OCI-LY7 (cell line): ENCODE results near the gene TNFSF13.

Experiments used
- EZH2phosphoT487 ChIP-seq: fragments of 200-600 bp; sonication (generic); IDR thresholded peaks from 2 replicates; pipeline ENCODE4 v1.6.1; 2018; ENCODE audit warnings: low read depth, borderline replicate concordance, mild to moderate bottlenecking, mixed run types, antibody characterized with exemption, low read length, moderate library complexity, mixed read lengths
- TF ChIP-seq, protein P1 (sequence below): fragments of 200-600 bp; sonication (generic); conservative IDR thresholded peaks from 2 replicates; pipeline ENCODE4 v1.5.1; 2014; ENCODE audit warnings: mild to moderate bottlenecking, antibody characterized with exemption, low read length, moderate library complexity, mixed read lengths

DNA sequence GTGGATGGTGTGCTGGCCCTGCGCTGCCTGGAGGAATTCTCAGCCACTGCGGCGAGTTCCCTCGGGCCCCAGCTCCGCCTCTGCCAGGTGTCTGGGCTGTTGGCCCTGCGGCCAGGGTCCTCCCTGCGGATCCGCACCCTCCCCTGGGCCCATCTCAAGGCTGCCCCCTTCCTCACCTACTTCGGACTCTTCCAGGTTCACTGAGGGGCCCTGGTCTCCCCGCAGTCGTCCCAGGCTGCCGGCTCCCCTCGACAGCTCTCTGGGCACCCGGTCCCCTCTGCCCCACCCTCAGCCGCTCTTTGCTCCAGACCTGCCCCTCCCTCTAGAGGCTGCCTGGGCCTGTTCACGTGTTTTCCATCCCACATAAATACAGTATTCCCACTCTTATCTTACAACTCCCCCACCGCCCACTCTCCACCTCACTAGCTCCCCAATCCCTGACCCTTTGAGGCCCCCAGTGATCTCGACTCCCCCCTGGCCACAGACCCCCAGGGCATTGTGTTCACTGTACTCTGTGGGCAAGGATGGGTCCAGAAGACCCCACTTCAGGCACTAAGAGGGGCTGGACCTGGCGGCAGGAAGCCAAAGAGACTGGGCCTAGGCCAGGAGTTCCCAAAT lies 1.3 kb upstream of the TNFSF13 start:
- TF ChIP-seq, protein P1, sequence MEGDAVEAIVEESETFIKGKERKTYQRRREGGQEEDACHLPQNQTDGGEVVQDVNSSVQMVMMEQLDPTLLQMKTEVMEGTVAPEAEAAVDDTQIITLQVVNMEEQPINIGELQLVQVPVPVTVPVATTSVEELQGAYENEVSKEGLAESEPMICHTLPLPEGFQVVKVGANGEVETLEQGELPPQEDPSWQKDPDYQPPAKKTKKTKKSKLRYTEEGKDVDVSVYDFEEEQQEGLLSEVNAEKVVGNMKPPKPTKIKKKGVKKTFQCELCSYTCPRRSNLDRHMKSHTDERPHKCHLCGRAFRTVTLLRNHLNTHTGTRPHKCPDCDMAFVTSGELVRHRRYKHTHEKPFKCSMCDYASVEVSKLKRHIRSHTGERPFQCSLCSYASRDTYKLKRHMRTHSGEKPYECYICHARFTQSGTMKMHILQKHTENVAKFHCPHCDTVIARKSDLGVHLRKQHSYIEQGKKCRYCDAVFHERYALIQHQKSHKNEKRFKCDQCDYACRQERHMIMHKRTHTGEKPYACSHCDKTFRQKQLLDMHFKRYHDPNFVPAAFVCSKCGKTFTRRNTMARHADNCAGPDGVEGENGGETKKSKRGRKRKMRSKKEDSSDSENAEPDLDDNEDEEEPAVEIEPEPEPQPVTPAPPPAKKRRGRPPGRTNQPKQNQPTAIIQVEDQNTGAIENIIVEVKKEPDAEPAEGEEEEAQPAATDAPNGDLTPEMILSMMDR, result no peak
- no peak for TF ChIP-seq EZH2phosphoT487
